HepG2 (cell line): ENCODE results near the gene SAMD10. TPM values are rescaled to one million over a fixed set of nuclear protein-coding genes. Genes with fewer than 3 reads are reported as not detected.

Source experiments
- ATAD3A ChIP-seq: sonication (generic); formaldehyde crosslinking; IDR thresholded peaks from 2 replicates; pipeline ENCODE4 v1.4.0; 2020; ENCODE audit warnings: missing genetic modification reagents
- DZIP1 ChIP-seq: sonication (generic); formaldehyde crosslinking; IDR thresholded peaks from 2 replicates; pipeline ENCODE4 v1.5.0; 2020; ENCODE audit warnings: mild to moderate bottlenecking, missing genetic modification reagents
- KLF9 ChIP-seq: IDR thresholded peaks from 2 replicates; pipeline ENCODE4 v1.6.1; 2016; ENCODE audit warnings: low read depth
- SMARCE1 ChIP-seq: fragments of 450-650 bp; IDR thresholded peaks from 2 replicates; pipeline ENCODE4 v1.6.1; 2017; ENCODE audit warnings: borderline replicate concordance
- SNAPC5 ChIP-seq: sonication (generic); formaldehyde crosslinking; IDR thresholded peaks from 2 replicates; pipeline ENCODE4 v1.8.1; 2023; ENCODE audit warnings: mild to moderate bottlenecking, missing genetic modification reagents, borderline replicate concordance
- SOX13 ChIP-seq, 3 experiments: fragments of 450-650 bp in 1 of 3; sonication (generic) in 1 of 3; formaldehyde crosslinking in 1 of 3; IDR thresholded peaks in 2 of 3; conservative IDR thresholded peaks in 1 of 3; 2 replicates each; pipeline versions ENCODE4 v1.5.0 to v1.6.1; 2016 to 2020; ENCODE audit warnings: antibody characterized with exemption in 1 of 3, mild to moderate bottlenecking in 1 of 3, missing compliant biosample characterization in 1 of 3, missing genetic modification reagents in 1 of 3, moderate library complexity in 1 of 3
- TFAP4 ChIP-seq: sonication (generic); IDR thresholded peaks from 2 replicates; pipeline ENCODE4 v1.6.1; 2016; ENCODE audit warnings: low read depth, borderline replicate concordance
- TOPORS ChIP-seq: sonication (generic); formaldehyde crosslinking; IDR thresholded peaks from 2 replicates; pipeline ENCODE4 v1.8.0; 2023; ENCODE audit warnings: mild to moderate bottlenecking, missing genetic modification reagents
- ZBTB37 ChIP-seq: sonication (generic); formaldehyde crosslinking; IDR thresholded peaks from 2 replicates; pipeline ENCODE4 v1.4.0; 2020; ENCODE audit warnings: mild to moderate bottlenecking, missing genetic modification reagents
- ZBTB4 ChIP-seq: sonication (generic); formaldehyde crosslinking; IDR thresholded peaks from 2 replicates; pipeline ENCODE4 v1.4.0; 2020; ENCODE audit warnings: missing genetic modification reagents, mild to moderate bottlenecking, borderline replicate concordance
- ZFP36L1 ChIP-seq: sonication (generic); formaldehyde crosslinking; IDR thresholded peaks from 2 replicates; pipeline ENCODE4 v1.8.0; 2022; ENCODE audit warnings: mild to moderate bottlenecking, missing genetic modification reagents, moderate library complexity
- ZNF274 ChIP-seq: sonication (generic); formaldehyde crosslinking; IDR thresholded peaks from 2 replicates; pipeline ENCODE4 v1.5.1; 2020; ENCODE audit warnings: mild to moderate bottlenecking, missing genetic modification reagents
- ZNF367 ChIP-seq: sonication (generic); formaldehyde crosslinking; IDR thresholded peaks from 2 replicates; pipeline ENCODE4 v1.4.0; 2020; ENCODE audit warnings: missing genetic modification reagents, borderline replicate concordance
- ZNF431 ChIP-seq: sonication (generic); formaldehyde crosslinking; IDR thresholded peaks from 2 replicates; pipeline ENCODE4 v1.9.0; 2022; ENCODE audit warnings: missing genetic modification reagents, low read depth, mild to moderate bottlenecking, borderline replicate concordance
- ZNF570 ChIP-seq: sonication (generic); formaldehyde crosslinking; IDR thresholded peaks from 2 replicates; pipeline ENCODE4 v1.4.0; 2020; ENCODE audit warnings: mild to moderate bottlenecking, missing genetic modification reagents, borderline replicate concordance
- ZNF710 ChIP-seq: sonication (generic); formaldehyde crosslinking; IDR thresholded peaks from 2 replicates; pipeline ENCODE4 v1.5.0; 2020; ENCODE audit warnings: mild to moderate bottlenecking, missing genetic modification reagents, borderline replicate concordance
- polyA plus RNA-seq, 8 experiments: library from polyadenylated mRNA; depleted of rRNA in 3 of 8; stranded (reverse) in 7 of 8; unstranded in 1 of 8; fragments of >200 nt; fragmentation: Illumina TruSeq in 4 of 8; extraction: Trizol in 4 of 8; gene quantifications; 2 replicates each; pipeline versions ENCODE4 v1.2.1 to v1.2.3, GENCODE V29; 2011 to 2016; ENCODE audit warnings: low read depth in 4 of 8, missing spikeins in 1 of 8, mixed read lengths in 1 of 8; ENCODE audit not compliant: insufficient read depth in 1 of 8
- total RNA-seq, 5 experiments: library from RNA; depleted of rRNA; stranded (reverse); fragments of >200 nt; fragmentation: Illumina TruSeq; extraction: Trizol; gene quantifications; 2 replicates each; pipeline ENCODE4 v1.2.3, GENCODE V29; 2016; ENCODE audit warnings: low read depth in 1 of 5

The SAMD10 gene
- total and polyA plus RNA-seq, 2 of the 13 experiments (the other 11 are each of a cell fraction or from before 2014, with no cell fraction given), result 6.1 to 11.0 TPM

GRCh38 chr20:63955827-63956663, 23.4 kb downstream of the SAMD10 start, which contains the start of gene UCKL1 (continued):
- TF ChIP-seq KLF9 (CRISPR knock-in tag), result peak; percentile 96
- TF ChIP-seq ZFP36L1, result peak; percentile 36; the same call in 1 of the 2 replicates
- TF ChIP-seq ZNF431 (CRISPR knock-in tag), result peak; percentile 96
- TF ChIP-seq ZBTB4 (CRISPR knock-in tag), result peak; percentile 68
- TF ChIP-seq SMARCE1, result no peak
- TF ChIP-seq TOPORS, result peak; percentile 98
- no peak; the same call in 1 of the 2 replicates for TF ChIP-seq ZBTB37 (CRISPR knock-in tag)
- peak; percentile 95 for TF ChIP-seq ZNF367
- no peak; the same call in 1 of the 2 replicates for TF ChIP-seq DZIP1 (CRISPR knock-in tag)
- peak; percentile 76; the same call in 1 of the 2 replicates for TF ChIP-seq SOX13 (IDR thresholded peaks at IDR 0.05)
- TF ChIP-seq SOX13 (CRISPR knock-in tag; conservative IDR thresholded peaks at IDR 0.05 in 1 of 2, IDR thresholded peaks at IDR 0.05 in 1 of 2), result peak; percentile 53 to 64; a peak in 1 of 4 replicates
- peak; percentile 44; the same call in 1 of the 2 replicates for TF ChIP-seq ZNF570
- TF ChIP-seq ZNF710, result peak; percentile 97
- TF ChIP-seq ZNF274 (CRISPR knock-in tag), result peak; percentile 87
- TF ChIP-seq TFAP4, result peak; percentile 67; the same call in 1 of the 2 replicates
- TF ChIP-seq SNAPC5 (CRISPR knock-in tag), result peak; percentile 94
- peak; percentile 69; the same call in 1 of the 2 replicates for TF ChIP-seq ATAD3A (CRISPR knock-in tag)
